ENCODE results near the gene PYGB.
A peak's percentile ranks its signal among the peaks of the same experiment; 100 is the strongest.
"Not testable (repeated sequence)": the region's sequence is repeated elsewhere in the genome, so short reads cannot be mapped to it uniquely, and the experiment has no call there.

The PYGB gene

GRCh38 chr20:25239387-25240370 lies 8.2 kb upstream of the PYGB start:
- WGBS, 2 donors (ENCODE audit: extremely low coverage in 2 of 2, insufficient read length in 2 of 2, insufficient replicate concordance in 1 of 2), result no CpG with 5 or more reads among the region's 19 CpGs
- no peak overlapping the region for H3K23ac ChIP-seq (ENCODE audit: low read depth, low read length, poor library complexity)
- H2BK12ac ChIP-seq (ENCODE audit: low read length), result peak overlapping the region; percentile 79
- H2BK120ac ChIP-seq (ENCODE audit: low read depth, low read length), result no peak overlapping the region
- H2AK5ac ChIP-seq (ENCODE audit: low read depth, low read length), result peak overlapping the region; percentile 88
- no peaks in the 10 kb centered on the region for H3K36me3 ChIP-seq (replicated peaks in 1 of 2; ENCODE audit: control insufficient read depth in 2 of 2, insufficient read depth in 2 of 2, low read length in 2 of 2)
- H3K14ac ChIP-seq (ENCODE audit: low read length), result peak overlapping the region; percentile 25
- H3K4me3 ChIP-seq (ENCODE audit: low read length in 2 of 2), result no peak overlapping the region
- peaks cover 0 to 13% of the 10 kb centered on the region in 2 donors for H3K4me1 ChIP-seq (ENCODE audit: control insufficient read depth in 2 of 2, insufficient read depth in 1 of 2, low read depth in 1 of 2, low read length in 2 of 2)
- H3K18ac ChIP-seq (ENCODE audit: low read length), result peak overlapping the region; percentile 49
- H3K9me3 ChIP-seq (replicated peaks in 1 of 2; ENCODE audit: control insufficient read depth in 2 of 2, insufficient read depth in 1 of 2, low read depth in 1 of 2, low read length in 2 of 2), result no peaks in the 10 kb centered on the region
- H2AFZ ChIP-seq (ENCODE audit: low read length), result no peak overlapping the region
- no peak overlapping the region for H3K4ac ChIP-seq (ENCODE audit: low read length)
- peak overlapping the region; percentile 79 for H4K91ac ChIP-seq (ENCODE audit: low read depth, low read length, poor library complexity)
- no peaks in the 10 kb centered on the region for H3K79me1 ChIP-seq (ENCODE audit: low read depth, low read length)
- H3K9ac ChIP-seq (ENCODE audit: low read depth, low read length, poor library complexity), result no peak overlapping the region
- no peak overlapping the region for H2BK5ac ChIP-seq (ENCODE audit: low read length)
- no peak overlapping the region for H3K27ac ChIP-seq (replicated peaks; ENCODE audit: low read length)
- H3K4me2 ChIP-seq (ENCODE audit: insufficient read depth, low read length, poor library complexity, severe bottlenecking), result no peak overlapping the region
- H4K8ac ChIP-seq (ENCODE audit: low read depth, low read length), result no peak overlapping the region
- peaks cover 0 to 2% (median 0%) of the 10 kb centered on the region in 3 experiments for H3K27me3 ChIP-seq (ENCODE audit: control insufficient read depth in 3 of 3, insufficient read depth in 3 of 3, low read depth in 1 of 3, low read length in 3 of 3)
- no peak for DNase-seq (ENCODE audit: low spot score)
- H2BK15ac ChIP-seq (ENCODE audit: low read length), result peak overlapping the region; percentile 41

DNA sequence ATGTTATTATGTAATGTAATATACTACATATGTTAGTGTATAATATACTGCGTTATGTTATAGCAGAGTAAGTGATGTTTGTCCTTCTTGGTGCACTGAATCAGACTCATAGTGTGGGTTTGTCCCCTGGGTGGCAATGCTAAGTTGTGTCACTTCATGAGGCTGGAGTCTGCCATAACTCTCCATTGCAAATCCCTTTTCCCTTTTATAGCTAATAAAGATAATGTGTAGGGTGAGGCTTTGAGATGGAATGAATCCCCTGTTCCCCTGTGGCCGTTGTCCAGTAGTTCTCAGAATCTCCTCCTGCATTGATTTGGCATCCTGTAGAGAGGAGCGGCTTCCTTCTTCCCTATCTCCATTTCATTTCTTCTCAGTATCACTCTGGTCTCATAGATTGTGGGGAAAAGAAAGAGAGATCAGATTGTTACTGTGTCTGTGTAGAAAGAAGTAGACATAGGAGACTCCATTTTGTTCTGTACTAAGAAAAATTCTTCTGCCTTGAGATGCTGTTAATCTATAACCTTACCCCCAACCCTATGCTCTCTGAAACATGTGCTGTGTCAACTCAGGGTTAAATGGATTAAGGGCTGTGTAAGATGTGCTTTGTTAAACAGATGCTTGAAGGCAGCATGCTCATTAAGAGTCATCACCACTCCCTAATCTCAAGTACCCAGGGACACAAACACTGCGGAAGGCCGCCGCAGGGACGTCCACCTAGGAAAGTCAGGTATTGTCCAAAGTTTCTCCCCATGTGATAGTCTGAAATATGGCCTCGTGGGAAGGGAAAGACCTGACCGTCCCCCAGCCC lies 6.8 kb upstream of the PYGB start:
- not testable (repeated sequence) for H3K79me1 ChIP-seq (ENCODE audit: low read depth, low read length); H2BK120ac ChIP-seq (ENCODE audit: low read depth, low read length); H3K4ac ChIP-seq (ENCODE audit: low read length); H3K27me3 ChIP-seq (ENCODE audit: control insufficient read depth in 3 of 3, insufficient read depth in 3 of 3, low read depth in 1 of 3, low read length in 3 of 3); H3K18ac ChIP-seq (ENCODE audit: low read length); DNase-seq (ENCODE audit: low spot score); H2AFZ ChIP-seq (ENCODE audit: low read length); H3K23ac ChIP-seq (ENCODE audit: low read depth, low read length, poor library complexity); H2BK5ac ChIP-seq (ENCODE audit: low read length); H4K8ac ChIP-seq (ENCODE audit: low read depth, low read length); H3K9ac ChIP-seq (ENCODE audit: low read depth, low read length, poor library complexity); H4K91ac ChIP-seq (ENCODE audit: low read depth, low read length, poor library complexity); H3K14ac ChIP-seq (ENCODE audit: low read length); H2AK5ac ChIP-seq (ENCODE audit: low read depth, low read length); H2BK15ac ChIP-seq (ENCODE audit: low read length); H3K36me3 ChIP-seq (replicated peaks in 1 of 2; ENCODE audit: control insufficient read depth in 2 of 2, insufficient read depth in 2 of 2, low read length in 2 of 2); H3K4me3 ChIP-seq (ENCODE audit: low read length in 2 of 2); H3K4me2 ChIP-seq (ENCODE audit: insufficient read depth, low read length, poor library complexity, severe bottlenecking); H3K9me3 ChIP-seq (replicated peaks in 1 of 2; ENCODE audit: control insufficient read depth in 2 of 2, insufficient read depth in 1 of 2, low read depth in 1 of 2, low read length in 2 of 2); H2BK12ac ChIP-seq (ENCODE audit: low read length)
- H3K27ac ChIP-seq (replicated peaks; ENCODE audit: low read length), result peak overlapping the region; percentile 47
- peaks cover 0 to 13% of the 10 kb centered on the region in 2 donors for H3K4me1 ChIP-seq (ENCODE audit: control insufficient read depth in 2 of 2, insufficient read depth in 1 of 2, low read depth in 1 of 2, low read length in 2 of 2)
- no CpG with 5 or more reads among the region's 9 CpGs for WGBS, 2 donors (ENCODE audit: extremely low coverage in 2 of 2, insufficient read length in 2 of 2, insufficient replicate concordance in 1 of 2)

GRCh38 chr20:25241659-25241955 lies 6.3 kb upstream of the PYGB start:
- H3K27me3 ChIP-seq (ENCODE audit: control insufficient read depth in 3 of 3, insufficient read depth in 3 of 3, low read depth in 1 of 3, low read length in 3 of 3); H3K4me3 ChIP-seq (ENCODE audit: low read length in 2 of 2); H3K14ac ChIP-seq (ENCODE audit: low read length); H4K8ac ChIP-seq (ENCODE audit: low read depth, low read length); H2BK120ac ChIP-seq (ENCODE audit: low read depth, low read length); H3K9ac ChIP-seq (ENCODE audit: low read depth, low read length, poor library complexity); H3K4ac ChIP-seq (ENCODE audit: low read length); DNase-seq (ENCODE audit: low spot score); H3K23ac ChIP-seq (ENCODE audit: low read depth, low read length, poor library complexity); H4K91ac ChIP-seq (ENCODE audit: low read depth, low read length, poor library complexity); H2AFZ ChIP-seq (ENCODE audit: low read length); H2AK5ac ChIP-seq (ENCODE audit: low read depth, low read length); H3K18ac ChIP-seq (ENCODE audit: low read length); H3K36me3 ChIP-seq (replicated peaks in 1 of 2; ENCODE audit: control insufficient read depth in 2 of 2, insufficient read depth in 2 of 2, low read length in 2 of 2); H2BK12ac ChIP-seq (ENCODE audit: low read length); H3K9me3 ChIP-seq (replicated peaks in 1 of 2; ENCODE audit: control insufficient read depth in 2 of 2, insufficient read depth in 1 of 2, low read depth in 1 of 2, low read length in 2 of 2); H3K79me1 ChIP-seq (ENCODE audit: low read depth, low read length); H2BK5ac ChIP-seq (ENCODE audit: low read length); H2BK15ac ChIP-seq (ENCODE audit: low read length); H3K4me2 ChIP-seq (ENCODE audit: insufficient read depth, low read length, poor library complexity, severe bottlenecking): not testable (repeated sequence)
- peaks cover 0 to 14% of the 10 kb centered on the region in 2 donors for H3K4me1 ChIP-seq (ENCODE audit: control insufficient read depth in 2 of 2, insufficient read depth in 1 of 2, low read depth in 1 of 2, low read length in 2 of 2)
- peak overlapping the region; percentile 47 for H3K27ac ChIP-seq (replicated peaks; ENCODE audit: low read length)
- WGBS, 2 donors (ENCODE audit: extremely low coverage in 2 of 2, insufficient read length in 2 of 2, insufficient replicate concordance in 1 of 2), result no CpG with 5 or more reads among the region's 4 CpGs

- Histone ChIP-seq H2AK5ac (ENCODE audit: low read depth, low read length) (no peak overlapping the region), H4K8ac (ENCODE audit: low read depth, low read length) (no peak overlapping the region), H3K4me2 (ENCODE audit: insufficient read depth, low read length, poor library complexity, severe bottlenecking) (no peak overlapping the region), H3K4me1 (ENCODE audit: control insufficient read depth in 2 of 2, insufficient read depth in 1 of 2, low read depth in 1 of 2, low read length in 2 of 2) (peaks cover 0 to 16% of the 10 kb centered on the region in 2 donors), H3K9ac (ENCODE audit: low read depth, low read length, poor library complexity) (no peak overlapping the region), H2AFZ (ENCODE audit: low read length) (no peak overlapping the region), H3K27me3 (ENCODE audit: control insufficient read depth in 3 of 3, insufficient read depth in 3 of 3, low read depth in 1 of 3, low read length in 3 of 3) (peaks cover 0 to 14% (median 5%) of the 10 kb centered on the region in 3 experiments), H2BK12ac (ENCODE audit: low read length) (no peak overlapping the region), H3K14ac (ENCODE audit: low read length) (no peak overlapping the region), H3K79me1 (ENCODE audit: low read depth, low read length) (no peaks in the 10 kb centered on the region), H2BK15ac (ENCODE audit: low read length) (no peak overlapping the region), H3K4ac (ENCODE audit: low read length) (no peak overlapping the region), H3K4me3 (ENCODE audit: low read length in 2 of 2) (no peak overlapping the region), H3K18ac (ENCODE audit: low read length) (no peak overlapping the region), H4K91ac (ENCODE audit: low read depth, low read length, poor library complexity) (no peak overlapping the region), H2BK120ac (ENCODE audit: low read depth, low read length) (no peak overlapping the region), H3K36me3 (replicated peaks in 1 of 2; ENCODE audit: control insufficient read depth in 2 of 2, insufficient read depth in 2 of 2, low read length in 2 of 2) (no peaks in the 10 kb centered on the region), H3K23ac (ENCODE audit: low read depth, low read length, poor library complexity) (no peak overlapping the region), H3K9me3 (replicated peaks in 1 of 2; ENCODE audit: control insufficient read depth in 2 of 2, insufficient read depth in 1 of 2, low read depth in 1 of 2, low read length in 2 of 2) (no peaks in the 10 kb centered on the region), H2BK5ac (ENCODE audit: low read length) (no peak overlapping the region), H3K27ac (replicated peaks; ENCODE audit: low read length) (peak overlapping the region; percentile 26)
- no CpG with 5 or more reads among the region's 10 CpGs for WGBS, 2 donors (ENCODE audit: extremely low coverage in 2 of 2, insufficient read length in 2 of 2, insufficient replicate concordance in 1 of 2)
- no peak for DNase-seq (ENCODE audit: low spot score)
These were observed 5.7 kb upstream of the PYGB start for GRCh38 chr20:25242231-25242630.

Measured in neuronal stem cell (in vitro differentiated cells).